ENCODE measurements around the gene ZNF644. TPM values are rescaled to one million over a fixed set of nuclear protein-coding genes. Genes with fewer than 3 reads are reported as not detected.

ZNF644 gene
- total RNA-seq, 2 donors from 2014 or later = 46.9 to 66.2 TPM

GRCh38 chr1:90993245-90993644 lies 28.6 kb downstream of the ZNF644 start:
- no peaks in the 10 kb centered on the region for H3K36me3 ChIP-seq
- DNase-seq = no peak
- TF ChIP-seq CTCF (IDR thresholded peaks at IDR 0.05) = no peak
- intact Hi-C loops (cut with DNase I) = no loop called here
- no peaks in the 10 kb centered on the region for H3K9me3 ChIP-seq
- H3K27ac ChIP-seq = no peak overlapping the region
- no peak overlapping the region for H3K4me3 ChIP-seq
- H3K9ac ChIP-seq (ENCODE audit: low read depth in 2 of 2, low read length in 2 of 2) = no peak overlapping the region
- H3K4me1 ChIP-seq = no peaks in the 10 kb centered on the region
- H3K27me3 ChIP-seq = no peaks in the 10 kb centered on the region

- TF ChIP-seq CTCF (IDR thresholded peaks at IDR 0.05) = no peak
- no peak for DNase-seq
- Histone ChIP-seq H3K4me1 (no peaks in the 10 kb centered on the region), H3K27me3 (no peaks in the 10 kb centered on the region), H3K9ac (ENCODE audit: low read depth in 2 of 2, low read length in 2 of 2) (no peak overlapping the region), H3K27ac (no peak overlapping the region), H3K36me3 (no peaks in the 10 kb centered on the region), H3K9me3 (no peaks in the 10 kb centered on the region), H3K4me3 (no peak overlapping the region)
- intact Hi-C loops (cut with DNase I) = no loop called here
These were observed 31.1 kb downstream of the ZNF644 start for GRCh38 chr1:90990779-90991178.

GRCh38 chr1:90989990-90990389 lies 31.8 kb downstream of the ZNF644 start:
- Histone ChIP-seq H3K9me3 (no peaks in the 10 kb centered on the region), H3K27ac (no peak overlapping the region), H3K9ac (ENCODE audit: low read depth in 2 of 2, low read length in 2 of 2) (no peak overlapping the region), H3K4me1 (no peaks in the 10 kb centered on the region), H3K36me3 (no peaks in the 10 kb centered on the region), H3K4me3 (no peak overlapping the region), H3K27me3 (no peaks in the 10 kb centered on the region)
- intact Hi-C loops (cut with DNase I) = loop anchor here (10.0 kb wide), 1 partner anchor 135 kb away; no protein-coding TSS in a partner anchor
- no peak for TF ChIP-seq CTCF (IDR thresholded peaks at IDR 0.05)
- DNase-seq = no peak

- intact Hi-C loops (cut with DNase I) = loop anchor here (10.0 kb wide), 1 partner anchor 135 kb away; no protein-coding TSS in a partner anchor
- no peak for DNase-seq
- no peaks in the 10 kb centered on the region for H3K9me3 ChIP-seq
- no peak overlapping the region for H3K27ac ChIP-seq
- no peak overlapping the region for H3K9ac ChIP-seq (ENCODE audit: low read depth in 2 of 2, low read length in 2 of 2)
- no peaks in the 10 kb centered on the region for H3K27me3 ChIP-seq
- H3K4me1 ChIP-seq = no peaks in the 10 kb centered on the region
- H3K4me3 ChIP-seq = no peak overlapping the region
- H3K36me3 ChIP-seq = no peaks in the 10 kb centered on the region
- TF ChIP-seq CTCF (IDR thresholded peaks at IDR 0.05) = no peak
These were observed 32.5 kb downstream of the ZNF644 start for GRCh38 chr1:90989302-90989701.

- Histone ChIP-seq H3K9me3 (no peaks in the 10 kb centered on the region), H3K27me3 (no peaks in the 10 kb centered on the region), H3K27ac (no peak overlapping the region), H3K4me1 (no peaks in the 10 kb centered on the region), H3K9ac (ENCODE audit: low read depth in 2 of 2, low read length in 2 of 2) (no peak overlapping the region), H3K36me3 (no peaks in the 10 kb centered on the region), H3K4me3 (no peak overlapping the region)
- intact Hi-C loops (cut with DNase I) = loop anchor here (10.0 kb wide), 1 partner anchor 133 kb away; no protein-coding TSS in a partner anchor
- no peak for DNase-seq
- no peak for TF ChIP-seq CTCF (IDR thresholded peaks at IDR 0.05)
These were observed 34.0 kb downstream of the ZNF644 start for GRCh38 chr1:90987841-90988240.

Data from colonic mucosa (tissue), 4 donors.